PFSK-1 (cell line): ENCODE data around the gene LENEP.

ENCODE experiments used
- FOXP2 ChIP-seq: optimal IDR thresholded peaks from 2 replicates; pipeline ENCODE3; 2011; ENCODE audit warnings: borderline replicate concordance, control low read depth, inconsistent platforms; ENCODE audit not compliant: insufficient read depth; ENCODE audit errors: extremely low read length, extremely low read depth
- POLR2AphosphoS5 ChIP-seq: IDR thresholded peaks from 2 replicates; pipeline ENCODE4 v1.6.1; 2012; ENCODE audit warnings: low read depth, mild to moderate bottlenecking, control low read depth, low read length, moderate library complexity
- REST ChIP-seq, 2 experiments: IDR thresholded peaks; 2 replicates each; pipeline versions ENCODE4 v1.6.1 to v1.8.0; 2011 to 2012; ENCODE audit warnings: low read depth in 2 of 2, low read length in 2 of 2, control low read depth in 1 of 2, inconsistent platforms in 1 of 2, mild to moderate bottlenecking in 1 of 2, moderate library complexity in 1 of 2; ENCODE audit not compliant: insufficient read depth in 1 of 2
- SIN3A ChIP-seq: IDR thresholded peaks from 2 replicates; pipeline ENCODE4 v1.6.1; 2012; ENCODE audit warnings: mild to moderate bottlenecking, low read length, moderate library complexity, borderline replicate concordance; ENCODE audit not compliant: insufficient read depth
- TAF1 ChIP-seq: IDR thresholded peaks from 2 replicates; pipeline ENCODE4 v1.6.1; 2012; ENCODE audit warnings: low read length, control low read depth, borderline replicate concordance; ENCODE audit not compliant: insufficient read depth

LENEP gene

GRCh38 chr1:154992721-154993571 is 440 bp upstream of the LENEP start:
- TF ChIP-seq SIN3A, result no peak
- TF ChIP-seq FOXP2, result no peak
- no peak for TF ChIP-seq TAF1
- peak; percentile 76 for TF ChIP-seq POLR2AphosphoS5

- no peak for TF ChIP-seq REST (IDR thresholded peaks at IDR 0.05; ENCODE audit: insufficient read depth in 1 of 2, low read depth in 2 of 2, low read length in 2 of 2)
- no peak for TF ChIP-seq FOXP2
- no peak for TF ChIP-seq TAF1
- TF ChIP-seq POLR2AphosphoS5, result no peak
- TF ChIP-seq SIN3A, result no peak
Observed at GRCh38 chr1:154994269-154994587, 842 bp downstream of the LENEP start.

- TF ChIP-seq POLR2AphosphoS5, result no peak
- TF ChIP-seq REST (IDR thresholded peaks at IDR 0.05; ENCODE audit: insufficient read depth in 1 of 2, low read depth in 2 of 2, low read length in 2 of 2), result no peak
- TF ChIP-seq SIN3A, result no peak
- TF ChIP-seq FOXP2, result no peak
- TF ChIP-seq TAF1, result no peak
Observed at GRCh38 chr1:154994591-154994990, 1.2 kb downstream of the LENEP start.

DNA sequence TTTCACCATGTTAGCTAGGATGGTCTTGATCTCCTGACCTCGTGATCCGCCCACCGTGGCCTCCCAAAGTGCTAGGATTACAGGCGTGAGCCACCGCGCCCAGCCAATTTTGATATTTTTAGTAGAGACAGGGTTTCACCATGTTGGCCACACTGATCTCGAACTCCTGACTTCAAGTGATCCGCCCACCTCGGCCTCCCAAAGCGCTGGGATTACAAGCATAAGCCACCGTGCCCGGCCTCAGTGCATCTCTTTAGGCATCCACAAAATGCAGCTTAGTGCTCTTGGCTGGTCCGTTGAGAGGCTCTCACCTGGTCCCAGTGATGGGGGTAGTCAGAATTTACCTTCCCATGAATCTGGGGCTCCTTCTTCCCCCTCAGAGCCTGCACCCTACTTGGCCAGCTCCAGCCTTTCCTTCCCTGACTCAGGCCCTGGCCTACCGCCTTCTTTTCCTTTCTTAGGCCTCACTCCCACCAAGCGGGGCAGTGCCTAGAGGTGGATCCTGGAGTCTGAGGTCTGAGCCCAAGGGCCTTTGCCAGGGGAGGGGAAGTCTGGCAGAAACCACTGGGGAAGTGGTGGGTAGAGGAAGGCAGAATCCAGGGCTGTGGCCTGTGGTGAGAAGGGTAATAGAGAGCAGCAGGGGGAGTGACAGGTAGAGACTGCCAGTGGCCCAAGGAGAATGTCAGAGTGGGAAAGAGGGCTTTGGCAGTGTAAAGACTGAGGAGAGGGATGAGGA is 3.7 kb downstream of the LENEP start:
- TF ChIP-seq FOXP2 (no peak), SIN3A (no peak), POLR2AphosphoS5 (no peak), TAF1 (no peak), REST (IDR thresholded peaks at IDR 0.05; ENCODE audit: insufficient read depth in 1 of 2, low read depth in 2 of 2, low read length in 2 of 2) (no peak)

DNA sequence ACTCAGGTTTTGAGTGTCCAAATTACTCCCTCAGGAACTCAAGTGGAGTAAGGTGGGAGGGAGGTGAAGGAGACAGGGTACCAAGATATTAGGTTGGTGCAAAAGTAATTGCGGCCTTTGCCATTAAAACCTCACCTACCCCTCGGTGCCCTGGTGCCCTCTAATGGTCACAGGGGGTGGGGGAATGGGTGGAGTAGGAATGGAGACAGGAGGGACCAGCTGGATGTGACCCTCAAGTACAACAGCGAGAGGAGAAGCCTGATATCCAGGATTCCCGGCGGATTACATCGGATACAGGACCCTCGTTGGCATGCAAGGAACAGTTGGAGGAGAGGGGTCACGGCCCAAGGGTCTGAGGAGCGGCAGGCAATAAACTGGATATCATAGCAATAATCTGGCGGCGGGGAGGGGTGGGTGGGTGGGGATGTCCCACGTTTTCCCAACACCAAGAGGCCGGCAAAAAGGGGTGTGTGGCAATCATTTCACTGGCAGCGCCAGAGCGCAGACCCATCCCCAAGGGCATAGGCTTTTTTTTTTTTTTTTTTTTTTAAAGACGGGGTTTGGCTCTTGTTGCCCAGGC is 4.9 kb downstream of the LENEP start:
- no peak for TF ChIP-seq FOXP2
- no peak for TF ChIP-seq POLR2AphosphoS5
- TF ChIP-seq SIN3A, result no peak
- TF ChIP-seq REST (IDR thresholded peaks at IDR 0.05; ENCODE audit: insufficient read depth in 1 of 2, low read depth in 2 of 2, low read length in 2 of 2), result no peak
- TF ChIP-seq TAF1, result no peak
